ENCODE results near the gene ETV3L.
"Not testable (repeated sequence)": the region's sequence is repeated elsewhere in the genome, so short reads cannot be mapped to it uniquely, and the experiment has no call there.

ETV3L gene

GRCh38 chr1:157105298-157105987 is 5.8 kb upstream of the ETV3L start:
- DNase-seq (ENCODE audit: low read depth): no peak

- DNase-seq (ENCODE audit: low read depth): no peak
Observed at GRCh38 chr1:157104598-157105293, 5.1 kb upstream of the ETV3L start.

DNA sequence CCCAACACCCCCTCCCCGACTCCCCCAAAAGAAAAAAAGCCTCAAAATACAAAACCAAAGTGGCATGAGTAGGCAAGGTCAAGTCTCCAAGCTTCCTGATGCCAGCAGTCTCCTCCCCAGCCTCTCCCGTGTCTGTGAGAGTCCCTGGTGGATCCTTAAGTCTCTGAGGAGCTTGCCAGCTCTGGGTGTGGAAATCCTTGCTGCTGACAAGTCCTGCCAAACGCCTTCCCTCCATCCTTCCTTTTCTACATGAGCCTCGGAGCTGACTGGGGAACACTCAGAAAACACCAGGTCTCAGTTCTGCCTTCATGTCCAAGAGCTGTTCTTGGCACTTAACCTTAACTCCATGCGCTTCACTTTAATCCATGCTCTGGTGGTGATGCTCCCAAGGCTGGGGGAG is 3.7 kb upstream of the ETV3L start:
- no peak for DNase-seq (ENCODE audit: low read depth)

DNA sequence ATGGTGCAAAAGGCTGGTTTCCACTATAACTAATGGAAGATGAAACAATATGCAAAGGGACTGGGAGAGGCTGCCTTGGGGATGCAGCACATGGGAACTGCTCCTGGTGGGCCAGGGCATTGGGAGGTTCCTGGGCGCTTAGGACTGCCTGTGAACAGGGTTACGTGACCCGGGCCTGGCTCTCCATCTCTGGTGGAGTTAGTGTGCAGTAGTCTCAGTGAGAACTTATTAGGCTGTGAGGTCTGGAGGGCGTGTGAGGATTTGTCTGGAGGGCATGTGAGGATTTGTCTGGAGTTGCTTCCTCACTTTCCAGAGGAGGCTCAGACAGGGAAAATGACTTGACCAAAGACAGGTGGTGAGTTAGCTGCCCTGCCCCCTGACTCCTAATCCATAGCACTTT is 1.5 kb upstream of the ETV3L start:
- no peak for DNase-seq (ENCODE audit: low read depth)

DNA sequence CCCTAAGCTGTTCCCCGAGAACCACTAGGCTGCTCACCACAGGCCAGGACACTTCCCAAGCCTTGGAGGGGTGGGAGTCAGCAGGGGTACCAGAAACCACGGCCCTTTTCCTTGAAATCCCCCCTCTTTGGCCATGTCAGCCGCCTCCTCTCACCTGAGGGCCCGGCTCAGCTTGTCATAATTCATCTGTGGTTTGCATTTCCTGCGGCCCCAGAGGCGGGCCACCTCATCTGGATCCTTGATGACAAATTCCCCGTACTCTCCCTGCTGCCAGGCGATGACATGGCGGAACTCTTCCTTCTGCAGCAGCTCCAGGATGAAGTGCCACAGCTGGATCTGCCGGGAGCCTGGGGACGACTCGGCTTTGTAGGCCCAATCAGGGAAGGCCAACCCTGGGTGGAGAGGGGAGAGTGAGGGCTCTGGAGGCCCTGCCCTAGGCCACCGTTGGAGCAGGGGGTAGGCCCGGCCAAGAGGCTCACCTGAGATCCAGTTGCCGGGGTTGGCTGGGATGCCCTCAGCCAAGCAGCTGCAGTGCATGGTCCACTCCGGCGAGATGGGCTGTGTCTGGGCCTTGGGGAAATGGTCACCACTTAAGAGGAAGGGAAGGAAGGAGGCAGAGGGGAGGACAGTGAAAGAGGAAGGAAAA is 498 bp downstream of the ETV3L start:
- DNase-seq (ENCODE audit: low read depth): not testable (repeated sequence)

GRCh38 chr1:157098519-157098918 is 1.1 kb downstream of the ETV3L start:
- no peak for DNase-seq (ENCODE audit: low read depth)

GRCh38 chr1:157097692-157098091 is 1.9 kb downstream of the ETV3L start:
- no peak for DNase-seq (ENCODE audit: low read depth)

- no peak for DNase-seq (ENCODE audit: low read depth)
Observed at GRCh38 chr1:157096881-157097280, 2.7 kb downstream of the ETV3L start.

DNA sequence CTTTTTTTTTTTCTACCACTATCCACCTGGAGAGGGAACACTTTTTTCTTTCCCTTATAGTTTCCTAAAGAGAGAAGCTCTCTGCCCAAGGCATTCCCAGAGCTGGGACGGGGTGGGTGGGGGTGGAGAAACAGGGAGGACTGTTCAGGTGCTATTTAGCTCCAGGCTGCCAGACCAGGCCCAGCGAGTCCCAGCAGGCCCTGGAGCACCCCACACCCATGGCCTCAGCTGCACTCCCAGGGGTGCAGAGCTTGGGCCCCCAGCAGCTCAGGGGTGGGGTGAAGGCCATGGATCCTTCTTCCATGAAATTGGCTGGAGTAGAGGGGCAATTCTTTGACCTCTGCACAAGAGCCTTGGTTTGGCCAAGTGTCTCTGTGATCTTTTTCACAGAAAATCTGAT is 4.1 kb downstream of the ETV3L start:
- no peak for DNase-seq (ENCODE audit: low read depth)

DNA sequence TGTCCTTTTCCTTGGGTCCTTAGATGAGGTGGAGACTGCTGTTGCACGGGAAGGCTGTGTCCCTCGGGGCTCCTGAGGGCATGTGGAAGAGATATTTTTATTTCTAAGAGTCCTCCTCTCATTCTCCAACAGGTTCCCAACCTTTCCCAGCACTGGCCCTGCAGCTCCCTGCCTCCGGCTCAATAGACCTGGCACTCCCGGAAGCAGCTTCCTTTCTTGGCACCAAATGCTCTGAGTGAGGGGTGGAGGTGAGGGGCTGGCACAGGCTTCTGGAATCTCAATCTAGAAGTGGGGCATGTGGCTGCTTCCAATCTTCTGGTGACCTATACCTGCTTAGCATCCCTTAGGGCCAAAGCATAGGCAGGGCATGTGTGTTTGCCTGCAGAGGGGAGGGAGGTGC is 4.5 kb downstream of the ETV3L start:
- DNase-seq (ENCODE audit: low read depth): no peak

DNA sequence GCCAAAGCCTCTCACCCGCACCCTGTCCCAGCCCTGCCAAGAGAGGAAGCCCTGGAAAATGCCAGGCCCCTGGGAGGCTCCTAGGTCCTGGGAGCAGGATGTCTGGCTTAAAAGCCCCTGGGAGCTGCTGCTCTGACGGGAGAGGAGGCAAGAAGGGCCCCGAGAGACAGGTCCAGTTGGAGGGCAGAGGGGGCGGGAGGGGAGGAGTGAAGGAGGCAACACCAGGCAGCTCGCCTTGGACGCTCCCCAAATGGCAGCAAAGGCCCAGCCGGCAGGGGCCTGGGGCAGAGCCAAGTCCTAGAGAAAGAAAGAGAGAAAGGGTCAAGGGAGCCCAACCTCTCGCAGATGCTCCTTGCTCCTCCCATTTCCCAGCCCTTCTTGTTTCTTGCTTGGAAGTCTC is 6.8 kb downstream of the ETV3L start:
- no peak for DNase-seq (ENCODE audit: low read depth)

DNA sequence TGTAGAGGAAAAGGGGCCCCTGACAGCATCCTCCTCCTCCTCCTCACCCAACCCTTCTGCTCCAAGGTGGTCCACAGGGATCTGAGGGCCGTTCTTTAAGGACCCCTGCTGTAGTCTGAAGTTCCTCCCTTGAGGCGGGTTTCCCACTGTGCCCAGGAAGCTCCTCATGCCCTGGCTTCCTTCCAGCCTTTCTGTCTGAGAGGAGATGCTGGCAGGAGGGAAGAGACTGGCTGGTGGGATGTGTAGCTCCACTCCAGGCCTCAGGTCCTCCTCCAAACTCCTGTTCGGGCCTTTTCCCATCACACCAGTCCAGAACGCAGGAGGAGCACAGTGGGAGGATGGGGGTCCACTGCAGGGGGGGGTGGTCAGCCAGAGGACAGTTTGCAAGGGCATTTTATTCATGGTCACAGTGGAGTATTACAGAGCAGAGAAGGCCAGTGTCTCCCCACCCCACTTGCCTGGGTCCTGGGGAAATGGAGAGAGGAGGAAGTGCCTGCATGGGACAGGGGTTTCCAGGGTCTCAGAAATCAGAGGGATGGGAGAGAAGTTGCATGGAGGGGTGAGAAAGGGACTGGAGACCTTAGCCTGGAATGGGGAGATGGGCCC is 7.8 kb downstream of the ETV3L start:
- no peak for DNase-seq (ENCODE audit: low read depth)

DNA sequence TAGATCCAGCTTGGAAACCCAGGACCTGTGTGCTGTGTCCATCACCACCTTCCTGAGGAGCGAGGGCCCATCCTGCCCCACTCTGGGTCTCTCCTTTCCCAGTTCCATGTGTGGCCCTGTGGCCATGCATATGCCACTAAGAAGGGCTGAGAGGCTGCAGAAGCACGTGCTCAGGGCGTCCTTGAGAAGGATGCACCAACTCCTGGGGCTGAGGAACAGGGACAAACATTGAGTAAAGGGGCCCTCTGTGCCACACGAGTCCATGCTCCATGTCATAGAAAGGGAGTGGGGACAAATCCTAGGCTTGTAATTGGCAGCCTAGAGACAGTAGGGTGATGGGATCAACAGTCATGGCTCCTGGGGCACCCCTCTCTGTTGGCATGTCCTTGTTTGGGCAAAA is 8.4 kb downstream of the ETV3L start:
- DNase-seq (ENCODE audit: low read depth): no peak

GRCh38 chr1:157090771-157091170 is 8.8 kb downstream of the ETV3L start:
- DNase-seq (ENCODE audit: low read depth): no peak

GRCh38 chr1:157090196-157090647 is 9.4 kb downstream of the ETV3L start:
- DNase-seq (ENCODE audit: low read depth): peak; percentile 92

- no peak for DNase-seq (ENCODE audit: low read depth)
Observed at GRCh38 chr1:157089789-157090188, 9.8 kb downstream of the ETV3L start.

- DNase-seq (ENCODE audit: low read depth): no peak
Observed at GRCh38 chr1:157088607-157089006, 11.0 kb downstream of the ETV3L start.

DNA sequence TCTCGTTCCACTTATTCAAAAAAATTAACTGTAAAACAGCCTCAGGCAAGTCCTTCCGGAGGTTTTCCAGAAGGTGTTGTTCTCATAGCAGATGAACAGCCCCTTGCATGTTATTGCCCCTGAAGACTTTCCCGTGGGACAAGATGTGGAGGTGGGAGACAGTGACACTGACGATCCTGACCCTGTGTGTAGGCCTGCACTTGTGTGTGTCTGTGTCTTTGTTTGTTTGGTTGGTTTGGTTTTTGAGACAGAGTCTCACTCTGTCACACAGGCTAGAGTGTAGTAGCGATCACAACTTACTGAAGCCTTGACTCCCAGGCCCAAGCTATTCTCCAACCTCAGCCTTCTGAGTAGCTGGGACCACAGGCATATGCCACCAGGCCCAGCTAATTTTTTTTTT is 12.6 kb downstream of the ETV3L start:
- DNase-seq (ENCODE audit: low read depth): no peak

- no peak for DNase-seq (ENCODE audit: low read depth)
Observed at GRCh38 chr1:157086299-157086698, 13.3 kb downstream of the ETV3L start.

GRCh38 chr1:157085421-157085820 is 14.2 kb downstream of the ETV3L start:
- no peak for DNase-seq (ENCODE audit: low read depth)

GRCh38 chr1:157084720-157085119 is 14.9 kb downstream of the ETV3L start:
- DNase-seq (ENCODE audit: low read depth): no peak

GRCh38 chr1:157081707-157082106 is 17.9 kb downstream of the ETV3L start:
- DNase-seq (ENCODE audit: low read depth): no peak

DNA sequence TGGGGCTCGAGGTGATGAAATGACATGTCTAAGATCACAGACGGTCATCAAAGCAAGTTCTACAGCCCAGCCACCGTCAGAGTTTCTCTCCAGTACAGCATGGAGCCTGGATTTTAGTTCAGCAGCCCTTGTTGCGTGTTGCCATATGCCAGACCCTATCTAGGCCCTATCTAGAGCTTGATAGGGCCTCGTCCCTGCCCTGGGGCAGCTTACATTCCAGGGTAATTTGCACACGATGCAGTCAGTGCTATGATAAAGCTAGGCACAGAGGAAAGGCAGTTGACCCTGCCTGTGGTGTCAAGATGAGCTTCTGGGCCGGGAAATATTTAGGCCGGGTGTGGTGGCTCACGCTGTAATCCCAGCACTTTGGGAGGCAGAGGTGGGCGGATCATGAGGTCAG is 18.9 kb downstream of the ETV3L start:
- no peak for DNase-seq (ENCODE audit: low read depth)
